ENCODE data around the gene GOLM1.

- TF ChIP-seq EZH2 (IDR thresholded peaks at IDR 0.05; ENCODE audit: borderline replicate concordance, insufficient read depth, low read depth, low read length, poor library complexity, severe bottlenecking) = no peak
- no peak for TF ChIP-seq CTCF (IDR thresholded peaks at IDR 0.05)
Measured at GRCh38 chr9:86079421-86079831, 19.9 kb downstream of the GOLM1 start.
